Osteocyte (in vitro differentiated cells): Measurements from ENCODE around the gene FAM83B. TPM values are rescaled to one million over a fixed set of nuclear protein-coding genes. Genes with fewer than 3 reads are reported as not detected.

ENCODE experiments used
- DNase-seq: peaks from one replicate; pipeline ENCODE4 v3.0.0; 2021; ENCODE audit warnings: mixed read lengths; ENCODE audit not compliant: unreplicated experiment; ENCODE audit errors: extremely low spot score
- H3K27ac Mint-ChIP-seq: one replicate; pipeline ENCODE4 v1.8.0; 2021; ENCODE audit warnings: mild to moderate bottlenecking, mixed read lengths; ENCODE audit not compliant: unreplicated experiment
- H3K27me3 Mint-ChIP-seq: one replicate; pipeline ENCODE4 v1.8.0; 2021; ENCODE audit warnings: mixed read lengths; ENCODE audit not compliant: unreplicated experiment
- H3K36me3 Mint-ChIP-seq: one replicate; pipeline ENCODE4 v1.8.0; 2021; ENCODE audit warnings: mixed read lengths; ENCODE audit not compliant: unreplicated experiment
- H3K4me1 Mint-ChIP-seq: one replicate; pipeline ENCODE4 v1.8.0; 2021; ENCODE audit warnings: mixed read lengths; ENCODE audit not compliant: unreplicated experiment
- H3K4me3 Mint-ChIP-seq: one replicate; pipeline ENCODE4 v1.8.0; 2021; ENCODE audit warnings: mild to moderate bottlenecking, moderate library complexity, mixed read lengths; ENCODE audit not compliant: unreplicated experiment
- H3K9me3 Mint-ChIP-seq: one replicate; pipeline ENCODE4 v1.8.0; 2021; ENCODE audit warnings: mixed read lengths; ENCODE audit not compliant: unreplicated experiment
- total RNA-seq: library from RNA; stranded (reverse); gene quantifications from 2 replicates; pipeline ENCODE4 v1.2.1, GENCODE V29; 2021
- TF ChIP-seq, protein P1 (sequence below): fragments of 200-600 bp; sonication (generic); IDR thresholded peaks from 2 replicates; pipeline ENCODE4 v1.5.0; 2021; ENCODE audit warnings: antibody characterized with exemption, mild to moderate bottlenecking, moderate library complexity

FAM83B gene
- total RNA-seq, 1 donor from 2014 or later = 0.64 TPM

DNA sequence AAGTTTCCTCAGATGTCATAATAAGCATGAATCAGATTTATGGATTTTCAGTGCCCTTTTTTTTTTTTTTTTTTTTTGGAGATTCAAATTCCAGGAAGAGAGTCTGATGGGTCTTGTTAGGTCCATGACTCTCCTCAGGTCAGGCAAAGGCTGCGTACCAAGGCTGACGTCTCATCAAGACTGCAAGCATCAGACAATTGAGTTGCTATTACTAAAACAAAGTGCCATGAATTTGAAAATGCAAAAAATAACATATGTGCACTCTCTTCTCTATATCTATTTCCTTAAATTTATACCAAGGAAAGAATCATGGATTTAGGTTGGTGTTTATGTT lies 134.7 kb downstream of the FAM83B start:
- H3K4me1 Mint-ChIP-seq = no peaks in the 10 kb centered on the region
- peaks cover 3% of the 10 kb centered on the region for H3K27me3 Mint-ChIP-seq
- peaks cover 7% of the 10 kb centered on the region for H3K9me3 Mint-ChIP-seq
- no peak overlapping the region for H3K4me3 Mint-ChIP-seq
- TF ChIP-seq, protein P1, sequence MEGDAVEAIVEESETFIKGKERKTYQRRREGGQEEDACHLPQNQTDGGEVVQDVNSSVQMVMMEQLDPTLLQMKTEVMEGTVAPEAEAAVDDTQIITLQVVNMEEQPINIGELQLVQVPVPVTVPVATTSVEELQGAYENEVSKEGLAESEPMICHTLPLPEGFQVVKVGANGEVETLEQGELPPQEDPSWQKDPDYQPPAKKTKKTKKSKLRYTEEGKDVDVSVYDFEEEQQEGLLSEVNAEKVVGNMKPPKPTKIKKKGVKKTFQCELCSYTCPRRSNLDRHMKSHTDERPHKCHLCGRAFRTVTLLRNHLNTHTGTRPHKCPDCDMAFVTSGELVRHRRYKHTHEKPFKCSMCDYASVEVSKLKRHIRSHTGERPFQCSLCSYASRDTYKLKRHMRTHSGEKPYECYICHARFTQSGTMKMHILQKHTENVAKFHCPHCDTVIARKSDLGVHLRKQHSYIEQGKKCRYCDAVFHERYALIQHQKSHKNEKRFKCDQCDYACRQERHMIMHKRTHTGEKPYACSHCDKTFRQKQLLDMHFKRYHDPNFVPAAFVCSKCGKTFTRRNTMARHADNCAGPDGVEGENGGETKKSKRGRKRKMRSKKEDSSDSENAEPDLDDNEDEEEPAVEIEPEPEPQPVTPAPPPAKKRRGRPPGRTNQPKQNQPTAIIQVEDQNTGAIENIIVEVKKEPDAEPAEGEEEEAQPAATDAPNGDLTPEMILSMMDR = no peak
- DNase-seq = no peak
- peaks cover 2% of the 10 kb centered on the region for H3K36me3 Mint-ChIP-seq
- H3K27ac Mint-ChIP-seq = no peak overlapping the region

DNA sequence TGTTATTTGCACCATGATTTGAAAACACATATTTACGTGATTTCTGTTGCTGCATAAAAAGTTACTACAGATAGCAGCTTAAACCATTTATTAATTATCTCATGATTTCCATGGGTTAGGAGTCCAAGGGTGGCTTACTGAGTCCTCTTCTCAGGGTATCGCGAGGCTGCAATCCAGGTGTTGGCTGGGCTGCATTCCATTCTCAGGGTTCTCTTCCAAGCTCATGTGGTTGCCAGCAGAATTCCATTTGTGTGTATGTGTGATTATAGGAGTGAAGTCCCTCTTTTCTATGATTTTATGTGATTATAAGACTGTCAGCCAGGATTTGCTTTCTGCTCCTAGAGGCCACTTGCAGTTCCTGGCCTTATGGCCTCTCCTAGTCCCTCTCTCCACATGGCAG lies 135.1 kb downstream of the FAM83B start:
- no peak overlapping the region for H3K27ac Mint-ChIP-seq
- no peak for DNase-seq
- TF ChIP-seq, protein P1 = no peak

DNA sequence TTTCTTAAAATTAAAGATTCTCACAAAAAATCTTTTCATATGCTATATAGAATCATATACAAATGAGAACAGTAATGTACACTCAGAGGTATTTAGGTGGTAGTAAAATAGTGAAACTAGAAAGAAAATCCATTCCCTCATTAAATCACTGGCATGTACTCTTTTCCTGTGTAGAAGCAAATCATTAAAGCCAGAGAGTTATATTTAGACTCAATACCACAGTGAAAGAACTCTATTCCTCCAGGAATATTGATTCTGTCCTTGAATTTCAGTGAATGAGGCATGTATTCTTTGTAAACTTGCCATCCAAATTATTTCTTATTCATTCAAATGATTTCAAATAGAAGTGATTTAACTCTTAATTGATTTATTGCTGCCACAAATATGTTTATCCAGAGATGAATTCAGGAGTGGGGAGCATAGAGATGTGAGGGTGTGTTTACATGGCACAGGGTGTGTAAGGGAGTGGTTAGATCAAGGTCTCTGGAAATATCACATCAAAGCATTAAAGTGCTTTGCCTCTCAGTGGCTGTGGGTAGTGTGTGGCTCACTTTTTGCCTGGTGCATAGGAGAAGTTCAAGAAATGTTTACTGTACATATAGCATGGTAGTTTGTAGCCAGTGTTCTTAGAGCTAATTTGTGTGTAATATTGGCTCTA lies 141.2 kb downstream of the FAM83B start:
- TF ChIP-seq, protein P1 = no peak

More for the DNA sequence above, 135.1 kb downstream of the FAM83B start:
- peaks cover 2% of the 10 kb centered on the region for H3K36me3 Mint-ChIP-seq
- no peaks in the 10 kb centered on the region for H3K4me1 Mint-ChIP-seq
- H3K4me3 Mint-ChIP-seq = no peak overlapping the region
- peaks cover 10% of the 10 kb centered on the region for H3K9me3 Mint-ChIP-seq
- H3K27me3 Mint-ChIP-seq = peaks cover under 1% of the 10 kb centered on the region

DNA sequence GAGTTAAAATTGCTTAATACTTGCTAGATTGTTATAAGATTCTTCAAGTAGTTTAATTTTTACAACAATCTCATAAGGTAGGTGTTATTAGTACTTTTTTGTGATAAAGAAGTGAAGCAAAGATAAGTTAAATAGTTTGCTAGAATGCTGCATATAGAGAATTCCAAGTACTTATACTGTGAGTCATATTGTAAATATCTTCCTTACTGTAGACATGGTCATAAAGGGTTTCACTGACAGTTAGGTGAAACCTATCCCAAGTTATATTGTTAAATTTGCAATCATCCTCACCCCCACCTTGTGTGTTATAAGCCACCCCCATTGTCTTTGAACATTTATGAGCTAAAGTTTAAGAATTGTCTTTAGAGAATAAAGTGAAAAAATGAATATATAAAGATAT lies 142.0 kb downstream of the FAM83B start:
- Mint-ChIP-seq H3K27me3 (no peaks in the 10 kb centered on the region), H3K4me1 (peaks cover 2% of the 10 kb centered on the region), H3K36me3 (peaks cover 2% of the 10 kb centered on the region), H3K27ac (no peak overlapping the region), H3K9me3 (peaks cover 19% of the 10 kb centered on the region), H3K4me3 (no peak overlapping the region)
- TF ChIP-seq, protein P1 = no peak
- no peak for DNase-seq

More for the DNA sequence above, 141.2 kb downstream of the FAM83B start:
- Mint-ChIP-seq H3K27me3 (no peaks in the 10 kb centered on the region), H3K4me1 (peaks cover 2% of the 10 kb centered on the region), H3K36me3 (peaks cover 2% of the 10 kb centered on the region), H3K27ac (no peak overlapping the region), H3K9me3 (peaks cover 11% of the 10 kb centered on the region), H3K4me3 (no peak overlapping the region)
- DNase-seq = no peak

DNA sequence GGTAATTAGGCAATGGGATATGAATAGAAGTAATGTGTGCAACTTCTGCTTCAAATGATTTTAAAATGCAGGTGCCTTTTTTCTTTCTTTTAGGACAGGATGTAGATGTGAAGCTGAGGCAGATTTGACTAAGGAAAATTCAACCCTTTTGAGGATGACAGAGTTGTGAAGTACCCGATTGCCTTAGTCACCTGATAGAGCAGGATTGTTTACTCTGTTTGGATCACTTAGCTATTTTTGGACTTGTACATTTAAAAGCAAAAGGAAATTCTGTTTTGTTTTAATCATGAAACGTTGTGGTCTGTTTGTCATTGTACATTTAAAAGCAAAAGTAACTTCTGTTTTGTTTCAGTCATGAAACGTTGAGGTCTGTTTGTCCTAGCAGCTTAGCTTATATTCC lies 143.4 kb downstream of the FAM83B start:
- TF ChIP-seq, protein P1 = no peak
- H3K4me3 Mint-ChIP-seq = no peak overlapping the region
- peaks cover 2% of the 10 kb centered on the region for H3K4me1 Mint-ChIP-seq
- H3K9me3 Mint-ChIP-seq = peaks cover 24% of the 10 kb centered on the region
- DNase-seq = no peak
- H3K27me3 Mint-ChIP-seq = no peaks in the 10 kb centered on the region
- peaks cover under 1% of the 10 kb centered on the region for H3K36me3 Mint-ChIP-seq
- no peak overlapping the region for H3K27ac Mint-ChIP-seq
